HG03432 (cell line): Measurements from ENCODE around the gene TOR4A.

Source experiments
- ATAC-seq: cut with Tn5 transposase; IDR thresholded peaks from one replicate; pipeline ENCODE4 v1.9.1; 2021; ENCODE audit warnings: mild to moderate bottlenecking, moderate library complexity; ENCODE audit not compliant: unreplicated experiment

TOR4A gene

DNA sequence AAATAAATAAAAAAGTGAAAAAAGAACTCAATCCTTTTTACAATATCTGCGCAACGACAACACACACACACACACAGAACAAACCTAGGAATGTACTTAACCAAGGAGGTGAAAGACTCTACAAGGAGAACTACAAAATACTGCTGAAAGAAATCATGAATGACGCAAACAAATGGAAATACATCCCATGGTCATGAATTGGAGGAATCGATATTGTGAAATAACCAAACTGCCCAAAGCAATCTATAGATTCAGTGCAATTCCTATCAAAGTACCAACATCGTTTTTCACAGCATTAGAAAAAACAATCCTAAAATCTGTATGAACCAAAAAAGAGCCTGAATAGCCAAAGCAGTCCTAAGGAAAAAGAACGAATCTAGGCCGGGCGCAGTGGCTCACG lies 54.4 kb downstream of the TOR4A start:
- ATAC-seq: no peak
